AG09309 (cell line): ENCODE data around the gene HECW1.

Source experiments
- DNase-seq: peaks from one replicate; pipeline ENCODE4 v3.0.0-alpha.2; 2010; ENCODE audit warnings: low read depth
- H3K4me3 ChIP-seq: 2 replicates; pipeline ENCODE4 v1.5.1; 2011; ENCODE audit warnings: mild to moderate bottlenecking, low read depth, low read length, moderate library complexity; ENCODE audit not compliant: control insufficient read depth
- TF ChIP-seq, protein P1 (sequence below): IDR thresholded peaks from 2 replicates; pipeline ENCODE4 v1.5.1; 2011; ENCODE audit warnings: mild to moderate bottlenecking, low read depth, low read length, inconsistent platforms; ENCODE audit not compliant: insufficient read depth, control insufficient read depth; ENCODE audit errors: missing control alignments

Gene HECW1

GRCh38 chr7:43196379-43196778 lies 83.9 kb downstream of the HECW1 start:
- TF ChIP-seq, protein P1, sequence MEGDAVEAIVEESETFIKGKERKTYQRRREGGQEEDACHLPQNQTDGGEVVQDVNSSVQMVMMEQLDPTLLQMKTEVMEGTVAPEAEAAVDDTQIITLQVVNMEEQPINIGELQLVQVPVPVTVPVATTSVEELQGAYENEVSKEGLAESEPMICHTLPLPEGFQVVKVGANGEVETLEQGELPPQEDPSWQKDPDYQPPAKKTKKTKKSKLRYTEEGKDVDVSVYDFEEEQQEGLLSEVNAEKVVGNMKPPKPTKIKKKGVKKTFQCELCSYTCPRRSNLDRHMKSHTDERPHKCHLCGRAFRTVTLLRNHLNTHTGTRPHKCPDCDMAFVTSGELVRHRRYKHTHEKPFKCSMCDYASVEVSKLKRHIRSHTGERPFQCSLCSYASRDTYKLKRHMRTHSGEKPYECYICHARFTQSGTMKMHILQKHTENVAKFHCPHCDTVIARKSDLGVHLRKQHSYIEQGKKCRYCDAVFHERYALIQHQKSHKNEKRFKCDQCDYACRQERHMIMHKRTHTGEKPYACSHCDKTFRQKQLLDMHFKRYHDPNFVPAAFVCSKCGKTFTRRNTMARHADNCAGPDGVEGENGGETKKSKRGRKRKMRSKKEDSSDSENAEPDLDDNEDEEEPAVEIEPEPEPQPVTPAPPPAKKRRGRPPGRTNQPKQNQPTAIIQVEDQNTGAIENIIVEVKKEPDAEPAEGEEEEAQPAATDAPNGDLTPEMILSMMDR: no peak
- no peak for DNase-seq

GRCh38 chr7:43198016-43198415 lies 85.6 kb downstream of the HECW1 start:
- TF ChIP-seq, protein P1: no peak
- no peak for DNase-seq
- no peak overlapping the region for H3K4me3 ChIP-seq

More at GRCh38 chr7:43196379-43196778, 83.9 kb downstream of the HECW1 start:
- H3K4me3 ChIP-seq: no peak overlapping the region

DNA sequence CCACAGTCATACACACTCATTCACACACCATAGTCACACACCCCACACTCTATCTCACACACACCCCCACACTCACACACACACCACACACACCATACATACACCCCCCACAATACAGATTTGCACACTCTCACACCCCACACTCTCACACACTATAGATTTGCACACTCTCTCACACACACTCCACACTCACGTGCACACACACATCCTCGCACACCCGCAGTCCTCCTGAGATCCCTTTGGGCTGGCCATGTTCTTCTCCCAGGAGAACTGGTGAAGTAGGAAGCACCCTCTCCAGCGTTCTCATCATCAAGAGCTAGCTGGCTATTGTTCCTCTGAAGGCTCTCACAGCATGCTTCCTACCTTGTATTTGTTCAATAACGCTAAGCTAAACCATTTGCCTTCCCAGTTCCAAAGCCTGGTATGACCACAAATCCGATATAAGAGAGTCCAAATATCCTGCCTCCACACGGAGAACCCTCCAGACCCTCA lies 86.2 kb downstream of the HECW1 start:
- no peak for DNase-seq
- TF ChIP-seq, protein P1: no peak
- no peak overlapping the region for H3K4me3 ChIP-seq

DNA sequence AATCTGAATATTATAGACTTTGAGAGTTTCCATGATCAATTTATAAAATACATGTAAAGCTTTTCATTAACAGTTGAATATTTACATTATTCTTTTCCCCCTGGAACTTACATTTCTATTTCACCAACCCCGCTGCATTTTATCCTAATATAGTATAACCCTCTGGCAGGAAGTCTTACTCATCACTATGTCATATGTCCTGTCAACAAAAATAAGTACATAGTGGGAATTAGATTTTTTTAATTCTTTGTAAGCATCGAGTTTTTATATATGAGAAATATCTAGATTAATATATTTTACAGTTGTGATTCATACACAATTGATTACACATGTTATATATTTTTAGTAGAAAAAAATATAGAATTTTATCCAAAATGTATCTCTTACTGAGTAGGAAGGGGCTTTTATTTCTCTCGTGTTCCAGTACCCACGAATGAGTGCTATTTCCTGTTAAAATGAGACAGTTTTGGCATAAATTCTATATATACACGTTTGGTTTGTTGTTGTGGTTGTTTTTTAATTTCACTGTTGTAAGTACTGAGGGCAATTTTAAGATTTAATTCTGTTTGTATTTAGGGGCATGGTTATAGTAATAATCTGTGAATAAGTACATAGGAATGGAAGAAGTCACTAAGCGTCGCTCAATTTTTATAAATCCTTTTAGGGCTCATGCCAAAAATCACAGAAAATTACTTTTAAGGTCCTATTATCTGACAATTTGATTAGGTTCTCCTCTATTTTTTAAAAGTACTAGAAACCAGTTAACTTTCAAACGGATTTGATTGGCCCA lies 87.1 kb downstream of the HECW1 start:
- no peak overlapping the region for H3K4me3 ChIP-seq
- TF ChIP-seq, protein P1: no peak
- DNase-seq: no peak

- H3K4me3 ChIP-seq: no peak overlapping the region
- TF ChIP-seq, protein P1: no peak
- no peak for DNase-seq
Measured at GRCh38 chr7:43201912-43202311, 89.5 kb downstream of the HECW1 start.

DNA sequence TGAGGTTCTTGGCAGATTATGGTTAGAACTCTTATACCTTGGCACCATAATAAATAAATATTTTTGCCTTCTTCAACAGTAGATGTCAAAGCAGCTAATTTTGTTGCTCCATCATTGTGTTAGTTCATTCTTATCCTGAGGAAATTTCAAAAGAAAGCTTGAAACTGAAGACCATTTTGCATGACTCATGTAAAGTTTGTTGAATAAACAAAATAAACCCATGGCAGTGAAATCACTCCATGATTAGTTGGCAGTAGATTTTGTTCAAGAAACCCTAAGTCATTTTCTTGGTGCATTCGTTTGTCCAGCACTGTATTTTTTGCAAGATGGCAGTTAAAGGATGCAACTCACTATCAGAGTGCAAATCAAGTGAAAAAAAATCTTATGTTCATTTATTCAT lies 91.6 kb downstream of the HECW1 start:
- H3K4me3 ChIP-seq: no peak overlapping the region
- TF ChIP-seq, protein P1: no peak
- peak; percentile 10 for DNase-seq
